Mesodermal cell (in vitro differentiated cells): ENCODE measurements around the gene TRMT11.

ENCODE experiments used
- H3K27ac ChIP-seq: 2 replicates; pipeline ENCODE4 v1.7.0; 2013; ENCODE audit warnings: mild to moderate bottlenecking, low read depth, low read length, moderate library complexity; ENCODE audit not compliant: severe bottlenecking
- H3K36me3 ChIP-seq: 2 replicates; pipeline ENCODE4 v1.7.1; 2013; ENCODE audit warnings: mild to moderate bottlenecking, low read length, moderate library complexity; ENCODE audit not compliant: control insufficient read depth, insufficient read depth
- H3K4me1 ChIP-seq: one replicate; pipeline ENCODE4 v1.7.1; 2013; ENCODE audit warnings: mild to moderate bottlenecking, low read length; ENCODE audit not compliant: insufficient read depth, control insufficient read depth, poor library complexity, severe bottlenecking
- H3K4me3 ChIP-seq: 2 replicates; pipeline ENCODE4 v1.7.0; 2013; ENCODE audit warnings: low read length, control low read depth, mild to moderate bottlenecking; ENCODE audit not compliant: insufficient read depth, poor library complexity, severe bottlenecking; ENCODE audit errors: extremely low read depth
- H3K9me3 ChIP-seq: 2 replicates; pipeline ENCODE4 v1.7.1; 2013; ENCODE audit warnings: mild to moderate bottlenecking, low read length, moderate library complexity; ENCODE audit not compliant: control insufficient read depth
- WGBS, 2 experiments: methylation state at CpG; one replicate each; pipeline ENCODE4 v1.1.5; 2013; ENCODE audit warnings: missing lambda C conversion rate in 2 of 2; ENCODE audit not compliant: insufficient coverage in 2 of 2; 5-methylcytosine and 5-hydroxymethylcytosine counted together

TRMT11 gene

DNA sequence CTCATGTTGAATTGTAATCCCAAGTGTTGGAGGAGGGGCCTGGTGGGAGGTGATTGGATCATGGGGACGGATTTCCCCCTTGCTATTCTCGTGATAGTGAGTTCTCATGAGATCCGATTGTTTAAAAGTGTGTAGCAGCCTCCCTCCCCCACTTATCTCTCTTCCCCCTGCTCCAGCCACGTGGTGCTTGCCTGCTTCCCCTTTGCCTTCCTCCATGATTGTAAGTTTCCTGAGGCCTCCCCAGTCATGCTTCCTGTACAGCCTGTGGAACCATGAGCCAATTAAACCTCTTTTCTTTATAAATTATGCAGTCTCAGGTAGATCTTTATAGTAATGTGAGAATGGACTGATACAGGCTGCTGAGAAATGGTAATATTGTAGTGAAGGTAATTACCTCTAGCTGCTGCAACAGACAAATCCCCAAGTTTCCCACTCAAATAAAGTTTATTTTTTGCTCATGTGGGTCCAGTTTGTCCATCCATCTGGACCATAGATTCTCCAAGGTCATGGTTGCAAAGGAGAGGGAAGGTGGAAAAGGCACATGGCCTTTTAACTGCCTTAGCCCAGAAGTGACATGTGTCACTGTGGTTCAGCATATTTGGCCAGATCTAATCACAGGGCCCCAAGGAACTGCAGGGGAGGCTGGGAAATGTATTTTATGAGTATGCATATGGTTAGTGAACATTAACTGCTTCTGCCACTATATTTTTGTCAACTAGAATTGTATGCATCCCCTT, 89.2 kb downstream of the TRMT11 start:
- Histone ChIP-seq H3K27ac (no peak overlapping the region), H3K4me3 (no peak overlapping the region), H3K4me1 (no peaks in the 10 kb centered on the region), H3K9me3 (no peaks in the 10 kb centered on the region), H3K36me3 (peaks cover 2% of the 10 kb centered on the region)
- 73 to 79% methylated on average over 2 to 4 of the region's 4 CpGs for WGBS, 2 experiments

DNA sequence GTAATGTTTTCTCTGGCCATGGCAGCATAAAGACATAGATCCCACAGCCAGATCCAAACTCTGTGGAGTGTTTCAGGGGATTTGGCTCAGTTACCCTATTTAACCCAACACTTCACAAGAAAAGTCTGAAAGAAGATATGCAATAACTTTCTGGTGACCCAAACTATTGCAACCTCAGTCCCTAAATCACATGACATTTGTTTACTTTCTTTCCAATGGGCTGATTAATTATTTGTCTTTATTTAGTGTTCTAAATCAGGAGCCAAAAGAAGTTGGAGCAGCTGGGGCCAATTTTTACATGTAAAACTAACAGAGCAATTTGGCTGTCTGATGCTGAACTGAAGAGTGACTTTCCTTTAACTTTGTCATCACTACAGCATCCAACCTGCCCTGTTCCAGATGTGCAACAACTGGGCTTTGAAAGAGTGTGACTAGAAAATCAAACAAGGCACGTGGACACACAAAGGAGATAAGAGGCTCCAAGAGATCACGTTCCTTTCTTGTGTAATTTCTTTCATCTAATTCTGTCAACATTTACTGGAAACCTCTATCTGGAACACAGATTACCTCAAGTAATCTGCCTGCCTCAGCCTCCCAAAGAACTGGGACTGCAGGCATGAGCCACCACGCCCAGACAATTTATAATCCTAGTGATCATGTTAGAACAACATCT, 90.8 kb downstream of the TRMT11 start:
- no peaks in the 10 kb centered on the region for H3K4me1 ChIP-seq
- no peak overlapping the region for H3K4me3 ChIP-seq
- no peak overlapping the region for H3K27ac ChIP-seq
- WGBS, 2 experiments, result 90 to 95% methylated on average over 2 of the region's 3 CpGs
- H3K9me3 ChIP-seq, result no peaks in the 10 kb centered on the region
- peaks cover 2% of the 10 kb centered on the region for H3K36me3 ChIP-seq

DNA sequence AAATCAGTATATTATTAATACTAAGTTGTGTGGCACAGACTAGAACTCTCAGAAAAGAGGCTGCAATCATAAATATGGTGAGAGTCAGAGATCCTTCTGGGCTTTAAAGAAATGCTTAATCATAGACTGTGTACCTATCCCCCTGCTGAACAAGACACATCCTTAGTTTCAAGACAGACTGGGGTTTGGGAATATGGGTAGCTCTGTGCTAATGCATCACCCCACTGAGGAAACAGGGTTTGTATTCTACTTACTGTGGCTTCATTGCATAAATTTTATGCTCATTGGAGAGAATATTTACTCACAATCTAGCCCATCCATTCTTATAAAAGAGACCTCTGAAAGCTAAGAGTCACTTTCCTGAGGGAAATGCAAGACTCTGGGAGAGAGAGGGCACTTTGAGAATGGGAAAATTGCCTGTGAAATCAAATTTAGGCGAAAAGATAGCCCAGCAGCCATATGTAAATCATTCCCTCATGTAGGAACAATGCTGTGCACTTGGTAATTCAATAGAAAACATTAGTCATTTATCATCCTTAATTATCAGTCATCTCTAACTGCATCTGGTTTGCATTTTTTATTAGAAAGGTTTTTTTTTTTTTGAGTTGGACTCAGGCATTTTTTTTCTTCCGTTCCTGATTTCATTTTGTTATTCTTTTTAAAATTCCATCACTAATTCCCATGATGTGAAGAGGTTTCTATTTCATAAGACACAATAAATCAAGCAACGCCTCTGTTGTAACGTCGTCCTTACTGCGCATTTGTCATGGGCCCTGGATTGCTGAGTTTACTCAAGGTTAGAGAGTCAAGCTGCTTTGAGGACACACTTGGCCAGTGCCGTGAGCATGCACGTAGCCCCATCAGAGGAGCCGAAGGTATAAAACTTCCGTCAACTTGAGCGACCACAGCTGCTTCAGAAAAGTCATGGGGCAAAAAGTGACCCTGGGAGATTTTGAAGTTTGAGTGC, 91.8 kb downstream of the TRMT11 start:
- 97 to 99% methylated on average over 9 to 10 of the region's 11 CpGs for WGBS, 2 experiments
- Histone ChIP-seq H3K36me3 (peaks cover 2% of the 10 kb centered on the region), H3K27ac (no peak overlapping the region), H3K4me1 (no peaks in the 10 kb centered on the region), H3K4me3 (no peak overlapping the region), H3K9me3 (no peaks in the 10 kb centered on the region)

DNA sequence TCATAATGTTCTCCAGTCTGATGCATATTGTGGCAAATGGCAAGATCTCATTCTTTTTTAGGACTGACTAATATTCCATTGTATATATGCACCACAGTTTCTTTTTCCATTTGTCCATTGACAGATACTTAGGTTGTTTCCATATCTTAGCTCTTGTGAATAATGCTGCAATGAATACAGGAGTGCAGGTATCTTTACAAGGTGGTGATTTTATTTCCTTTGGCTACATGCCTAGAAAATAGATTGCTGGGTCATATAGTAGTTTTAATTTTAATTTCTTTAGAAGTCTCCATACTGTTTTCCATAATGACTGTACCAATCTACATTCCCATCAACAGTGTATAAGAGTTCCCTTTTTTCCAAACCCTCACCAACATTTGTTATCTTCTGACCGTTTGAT, 97.5 kb downstream of the TRMT11 start:
- Histone ChIP-seq H3K9me3 (no peaks in the 10 kb centered on the region), H3K4me1 (no peaks in the 10 kb centered on the region), H3K27ac (no peak overlapping the region), H3K36me3 (no peaks in the 10 kb centered on the region), H3K4me3 (no peak overlapping the region)
- WGBS, 2 experiments, result no CpG with 5 or more reads among the region's 1 CpG

GRCh38 chr6:126086560-126086959, 100.2 kb downstream of the TRMT11 start:
- H3K27ac ChIP-seq, result no peak overlapping the region
- WGBS, 2 experiments, result 94 to 95% methylated on average over 2 of the region's 3 CpGs
- H3K36me3 ChIP-seq, result no peaks in the 10 kb centered on the region
- H3K9me3 ChIP-seq, result no peaks in the 10 kb centered on the region
- H3K4me1 ChIP-seq, result peaks cover 4% of the 10 kb centered on the region
- no peak overlapping the region for H3K4me3 ChIP-seq
